Renal cortex interstitium (tissue), 11 donors: Measurements from ENCODE around the gene DISC1. TPM values are rescaled to one million over a fixed set of nuclear protein-coding genes. Genes with fewer than 3 reads are reported as not detected.

Experiments
- DNase-seq, 11 donors: peaks; one replicate each; pipeline ENCODE4 v3.0.0-alpha.2; 2013; ENCODE audit warnings: low read depth in 9 of 11, low spot score in 4 of 11; ENCODE audit errors: extremely low read depth in 1 of 11
- polyA plus RNA-seq, 3 donors: library from polyadenylated mRNA; unstranded; fragments of 120-200 nt; gene quantifications; one replicate each; pipeline ENCODE4 v1.2.1, GENCODE V29; 2013; ENCODE audit not compliant: insufficient read length in 3 of 3

The DISC1 gene
- polyA plus RNA-seq, 3 donors: 5.2 to 5.9 (median 5.8) TPM

DNA sequence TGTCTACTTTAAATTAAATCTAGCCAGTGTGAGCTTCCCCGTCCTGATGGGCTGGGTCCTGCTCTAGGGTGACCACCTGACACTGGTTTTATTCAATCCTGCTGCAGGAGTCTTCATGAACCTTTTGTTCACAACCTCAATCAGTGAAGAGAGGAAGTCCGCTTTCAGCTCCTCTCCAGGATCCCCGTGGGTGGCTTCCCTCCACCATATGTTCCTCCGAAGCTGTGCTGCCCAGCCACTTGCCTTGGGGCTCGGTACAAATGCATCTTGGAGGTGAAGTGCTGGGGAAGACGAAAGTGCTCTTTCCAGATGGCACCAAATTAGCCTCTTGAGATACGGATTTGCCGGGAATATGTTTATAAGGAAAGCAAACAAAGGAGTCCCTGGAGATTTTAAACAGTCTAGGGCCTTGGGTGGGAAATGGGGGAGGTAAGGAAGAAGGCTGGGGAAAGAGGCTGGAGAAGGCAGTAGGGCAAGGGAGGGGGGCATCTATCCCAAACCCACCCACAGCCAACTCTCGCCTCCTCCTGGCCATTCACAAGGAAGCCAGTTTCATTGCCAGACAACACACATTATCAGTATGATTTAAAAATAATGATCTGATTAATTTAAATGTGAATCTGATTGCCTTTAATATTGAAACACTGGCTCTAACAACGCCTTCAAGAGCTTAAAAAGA is 430.8 kb downstream of the DISC1 start:
- no peak for DNase-seq

DNA sequence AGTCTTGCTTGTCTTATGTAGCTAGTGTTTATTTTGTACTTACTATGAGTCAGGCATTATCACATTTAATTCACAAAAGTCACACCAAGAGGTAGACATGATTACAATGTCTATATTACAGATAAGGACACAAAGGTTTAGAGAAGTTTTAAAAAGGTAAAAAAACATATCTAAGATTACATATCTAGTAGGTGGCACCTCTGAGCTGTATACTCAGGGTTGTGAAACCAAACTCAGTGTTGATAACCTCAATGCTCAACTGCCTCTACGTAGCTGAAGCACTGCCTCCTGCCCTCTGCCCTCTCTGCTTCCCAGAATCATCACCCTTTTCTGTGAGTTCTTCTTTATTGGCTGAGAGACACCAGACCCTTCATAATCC is 431.3 kb downstream of the DISC1 start:
- DNase-seq: no peak

DNA sequence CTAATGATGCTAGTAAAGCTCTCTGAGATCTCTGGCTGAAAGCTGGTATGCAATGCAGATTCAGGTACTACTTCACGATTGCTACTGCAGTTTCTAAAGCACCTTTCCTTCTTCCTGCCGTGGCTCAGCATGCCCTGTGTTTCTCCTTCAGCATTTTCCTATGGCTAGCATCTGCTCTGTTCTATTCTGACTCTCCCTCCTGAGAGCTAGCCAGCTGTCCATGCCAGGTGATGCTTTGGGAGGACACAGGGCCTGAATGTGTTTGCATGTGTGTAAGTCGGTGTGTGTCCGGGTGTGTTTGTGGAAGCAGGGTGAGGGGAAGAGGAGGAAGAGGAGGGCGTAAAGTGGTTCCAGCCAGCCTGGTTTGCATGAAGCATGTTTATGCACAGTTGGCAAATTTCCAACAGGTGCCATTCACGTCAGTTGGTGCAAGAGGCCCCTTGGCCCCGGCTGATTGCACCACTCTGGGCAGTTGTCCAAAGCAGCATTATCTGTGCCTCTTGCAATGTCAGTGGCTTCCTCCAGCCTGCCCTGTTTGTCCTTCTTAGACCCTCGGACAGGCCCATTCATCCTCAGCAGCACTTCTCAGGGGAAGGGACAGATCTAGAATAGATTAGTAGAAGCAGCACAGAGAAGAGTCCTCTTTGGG is 433.3 kb downstream of the DISC1 start:
- DNase-seq: no peak

DNA sequence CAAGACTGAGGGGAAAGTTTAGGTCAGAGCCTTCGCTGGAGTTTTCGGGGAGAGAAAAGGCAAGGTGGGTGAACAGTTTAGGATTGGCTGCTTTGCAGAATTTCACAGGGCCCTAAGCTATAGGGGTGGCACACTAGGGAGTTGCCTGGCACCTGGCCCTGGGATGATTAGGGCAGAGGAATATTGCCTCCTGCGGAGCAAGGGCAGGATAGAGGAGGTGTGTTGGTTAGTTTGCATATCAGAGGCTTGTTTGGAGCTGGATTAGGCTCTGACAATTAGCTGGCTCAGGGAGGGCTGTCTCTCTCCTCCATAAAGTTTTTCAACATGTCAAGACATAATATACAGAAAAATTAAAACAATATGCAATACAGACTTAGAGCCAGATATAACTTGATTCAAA is 436.4 kb downstream of the DISC1 start:
- no peak for DNase-seq

DNA sequence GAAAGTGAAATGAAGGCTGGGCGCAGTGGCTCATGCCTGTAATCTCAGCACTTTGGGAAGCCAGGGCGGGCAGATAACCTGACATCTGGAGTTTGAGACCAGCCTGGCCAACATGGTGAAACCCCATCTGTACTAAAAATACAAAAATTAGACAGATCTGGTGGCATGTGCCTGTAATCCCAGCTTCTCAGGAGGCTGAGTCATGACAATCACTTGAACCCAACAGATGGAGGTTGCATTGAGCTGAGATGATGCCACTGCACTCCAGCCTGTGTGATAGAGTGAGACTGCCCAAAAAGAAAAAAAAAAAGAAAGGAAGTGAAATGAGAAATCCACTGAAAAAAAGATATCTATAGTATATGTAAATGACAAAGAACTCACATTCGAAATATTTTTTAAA is 439.9 kb downstream of the DISC1 start:
- DNase-seq: no peak

DNA sequence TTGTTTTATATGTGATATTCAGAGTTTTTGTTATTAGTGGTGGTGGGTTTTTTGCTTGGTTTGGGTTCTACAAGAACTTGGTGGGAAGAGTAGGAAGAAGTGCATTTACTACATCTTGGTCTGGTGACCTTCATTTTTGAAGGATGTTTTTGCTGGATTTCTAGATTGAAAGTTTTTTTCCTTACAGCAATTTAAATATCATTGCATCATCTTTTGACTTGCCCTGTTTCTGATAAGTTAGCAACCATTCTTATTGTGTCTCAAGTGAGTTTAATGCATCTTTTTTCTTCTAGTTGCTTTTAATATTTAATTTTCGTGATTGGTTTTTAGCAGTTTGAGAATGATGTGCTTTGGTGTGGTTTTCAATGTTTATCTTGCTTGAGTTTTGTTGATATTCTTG is 447.7 kb downstream of the DISC1 start:
- no peak for DNase-seq

DNA sequence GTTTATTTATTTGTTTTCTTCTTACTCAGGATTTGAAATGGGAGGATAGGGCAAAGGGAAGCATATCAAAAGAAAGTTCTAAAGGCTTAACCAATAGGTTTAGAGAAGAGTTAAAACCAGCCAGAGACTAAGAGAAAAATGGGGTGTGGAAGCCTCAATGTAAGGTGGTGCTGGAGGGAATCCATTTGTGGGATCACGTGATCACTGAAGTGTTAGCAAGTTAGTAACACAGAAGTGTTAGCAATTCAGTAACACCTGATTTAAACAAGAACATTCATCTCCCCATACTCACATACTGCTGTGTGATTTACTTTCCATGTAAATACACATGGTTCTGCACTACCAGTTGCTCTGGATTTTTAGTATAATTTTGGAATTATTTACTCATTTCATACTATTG is 451.2 kb downstream of the DISC1 start:
- DNase-seq: no peak

DNA sequence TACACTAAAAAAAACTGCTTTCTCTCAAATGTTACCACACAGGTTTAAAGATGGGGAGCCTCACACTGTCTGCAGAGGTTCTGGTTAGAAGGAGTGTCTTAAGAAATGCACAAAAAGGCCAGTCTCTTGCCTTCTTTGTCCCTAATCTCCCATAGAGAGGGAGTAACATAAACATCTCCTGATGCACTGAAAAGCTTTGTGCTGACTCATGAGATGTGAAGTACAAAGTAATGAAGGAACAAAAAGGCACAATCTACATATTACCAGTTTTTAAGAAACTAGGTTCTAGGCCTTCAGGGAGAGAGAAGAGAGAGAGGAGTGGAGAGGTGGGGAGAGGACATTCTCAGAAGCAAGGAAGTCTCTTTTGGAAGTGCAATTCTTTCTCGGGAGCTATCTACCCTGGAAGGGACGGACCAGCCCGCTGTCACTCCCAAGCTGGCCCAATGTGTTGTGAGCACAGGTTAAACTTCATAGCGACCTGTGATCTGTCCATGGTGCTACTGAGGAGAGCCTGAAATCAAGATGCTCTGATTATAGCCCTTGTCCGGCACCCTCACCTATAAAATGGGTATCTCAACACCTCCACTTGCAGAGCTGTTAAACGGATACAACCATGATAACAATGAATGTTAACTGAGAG is 458.1 kb downstream of the DISC1 start:
- peak in 10 of 11 donors; percentile 18 to 33 (median 26) for DNase-seq

DNA sequence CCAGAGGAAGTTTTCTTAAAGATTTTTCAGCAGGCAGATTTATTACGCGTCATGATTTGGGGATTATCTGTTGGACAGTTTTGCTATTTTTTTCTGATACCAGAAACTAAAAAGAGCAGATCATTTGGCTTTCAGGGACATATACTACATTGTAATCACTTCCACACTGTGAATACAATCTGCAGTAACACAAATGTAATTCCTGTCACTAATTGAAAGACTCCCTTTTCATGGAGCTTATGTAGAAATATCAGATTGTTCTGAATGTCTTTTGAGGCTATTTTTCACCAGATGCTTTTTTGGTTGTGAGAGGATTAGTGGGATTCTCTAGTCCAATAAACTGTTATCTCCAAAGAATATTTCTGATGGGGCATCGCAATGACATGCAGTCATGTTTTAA is 464.2 kb downstream of the DISC1 start:
- DNase-seq: no peak

Other genes with a start within 250 kb of the DISC1 start
- gene EGLN1, start 204.5 kb upstream of the DISC1 start, polyA plus RNA-seq: 10 to 100 TPM; 43.7 to 48.1 (median 46.1) TPM
- gene TSNAX, start 98.1 kb upstream of the DISC1 start, polyA plus RNA-seq: 10 to 100 TPM; 54.3 to 71.0 (median 59.2) TPM